Measurements from ENCODE around the gene SLC7A5.

The SLC7A5 gene

DNA sequence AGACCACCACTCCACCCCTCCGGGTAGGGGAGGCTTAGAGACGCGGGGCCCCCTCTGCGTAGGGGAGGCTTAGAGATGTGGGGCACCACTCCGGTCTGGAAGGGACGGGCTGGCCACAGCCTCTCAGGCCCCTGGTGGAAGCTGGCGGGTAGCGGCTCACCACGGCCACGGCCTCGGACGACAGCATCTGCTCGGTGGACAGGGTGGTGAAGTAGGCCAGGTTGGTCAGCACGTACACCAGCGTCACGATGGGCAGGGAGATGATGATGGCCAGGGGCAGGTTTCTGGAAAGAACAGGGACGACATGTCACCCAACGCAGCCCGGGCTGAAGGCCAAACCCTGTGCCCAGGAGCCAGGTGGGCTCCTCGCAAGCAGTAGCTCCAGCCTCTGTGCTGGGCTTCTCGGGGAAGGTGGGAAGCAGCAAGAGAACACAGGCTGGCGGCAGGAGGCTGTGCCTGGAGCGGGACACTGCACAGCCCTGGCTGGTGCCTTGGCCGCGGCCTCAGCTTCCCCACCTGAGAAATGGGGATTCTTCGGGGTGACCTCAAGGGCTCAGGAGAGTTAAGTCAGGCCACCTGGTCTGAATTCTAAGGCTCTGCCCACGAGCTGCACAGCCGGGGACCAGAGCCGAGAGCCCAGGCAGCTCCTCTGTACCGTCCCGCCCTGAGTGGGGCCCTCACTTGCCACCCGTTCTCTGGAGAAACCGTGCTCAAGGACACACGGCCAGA lies 29.6 kb downstream of the SLC7A5 start:
- Histone ChIP-seq H3K79me2 (ENCODE audit: insufficient read depth, low read length) (no peaks in the 10 kb centered on the region), H3F3A (ENCODE audit: insufficient read depth, low read length) (no peaks in the 10 kb centered on the region), H3K4me2 (ENCODE audit: low read length) (no peak overlapping the region), H3K4me1 (ENCODE audit: insufficient read depth, low read length, severe bottlenecking) (peaks cover 22% of the 10 kb centered on the region), H3K27ac (ENCODE audit: low read depth, low read length, poor library complexity, severe bottlenecking) (no peak overlapping the region), H2AFZ (ENCODE audit: low read length) (no peak overlapping the region), H3K36me3 (ENCODE audit: insufficient read depth, low read length) (peaks cover 95% of the 10 kb centered on the region), H4K20me1 (ENCODE audit: insufficient read depth, low read length) (no peaks in the 10 kb centered on the region), H3K9ac (ENCODE audit: low read length) (no peak overlapping the region), H3K4me3 (ENCODE audit: low read depth, low read length, poor library complexity, severe bottlenecking) (no peak overlapping the region), H3K27me3 (ENCODE audit: insufficient read depth, low read length) (no peaks in the 10 kb centered on the region), H3K9me3 (ENCODE audit: low read length) (no peaks in the 10 kb centered on the region), H3K9me2 (ENCODE audit: low read depth, low read length) (no peaks in the 10 kb centered on the region)
- TF ChIP-seq, protein P1, sequence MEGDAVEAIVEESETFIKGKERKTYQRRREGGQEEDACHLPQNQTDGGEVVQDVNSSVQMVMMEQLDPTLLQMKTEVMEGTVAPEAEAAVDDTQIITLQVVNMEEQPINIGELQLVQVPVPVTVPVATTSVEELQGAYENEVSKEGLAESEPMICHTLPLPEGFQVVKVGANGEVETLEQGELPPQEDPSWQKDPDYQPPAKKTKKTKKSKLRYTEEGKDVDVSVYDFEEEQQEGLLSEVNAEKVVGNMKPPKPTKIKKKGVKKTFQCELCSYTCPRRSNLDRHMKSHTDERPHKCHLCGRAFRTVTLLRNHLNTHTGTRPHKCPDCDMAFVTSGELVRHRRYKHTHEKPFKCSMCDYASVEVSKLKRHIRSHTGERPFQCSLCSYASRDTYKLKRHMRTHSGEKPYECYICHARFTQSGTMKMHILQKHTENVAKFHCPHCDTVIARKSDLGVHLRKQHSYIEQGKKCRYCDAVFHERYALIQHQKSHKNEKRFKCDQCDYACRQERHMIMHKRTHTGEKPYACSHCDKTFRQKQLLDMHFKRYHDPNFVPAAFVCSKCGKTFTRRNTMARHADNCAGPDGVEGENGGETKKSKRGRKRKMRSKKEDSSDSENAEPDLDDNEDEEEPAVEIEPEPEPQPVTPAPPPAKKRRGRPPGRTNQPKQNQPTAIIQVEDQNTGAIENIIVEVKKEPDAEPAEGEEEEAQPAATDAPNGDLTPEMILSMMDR (IDR thresholded peaks at IDR 0.05; ENCODE audit: low read length): no peak
- no peak for TF ChIP-seq EZH2 (IDR thresholded peaks at IDR 0.05; ENCODE audit: borderline replicate concordance, low read length)

- Histone ChIP-seq H3K4me1 (ENCODE audit: insufficient read depth, low read length, severe bottlenecking) (peaks cover 26% of the 10 kb centered on the region), H4K20me1 (ENCODE audit: insufficient read depth, low read length) (no peaks in the 10 kb centered on the region), H3K36me3 (ENCODE audit: insufficient read depth, low read length) (peaks cover 95% of the 10 kb centered on the region)
Observed at GRCh38 chr16:87838643-87839541, 30.4 kb downstream of the SLC7A5 start.

DNA sequence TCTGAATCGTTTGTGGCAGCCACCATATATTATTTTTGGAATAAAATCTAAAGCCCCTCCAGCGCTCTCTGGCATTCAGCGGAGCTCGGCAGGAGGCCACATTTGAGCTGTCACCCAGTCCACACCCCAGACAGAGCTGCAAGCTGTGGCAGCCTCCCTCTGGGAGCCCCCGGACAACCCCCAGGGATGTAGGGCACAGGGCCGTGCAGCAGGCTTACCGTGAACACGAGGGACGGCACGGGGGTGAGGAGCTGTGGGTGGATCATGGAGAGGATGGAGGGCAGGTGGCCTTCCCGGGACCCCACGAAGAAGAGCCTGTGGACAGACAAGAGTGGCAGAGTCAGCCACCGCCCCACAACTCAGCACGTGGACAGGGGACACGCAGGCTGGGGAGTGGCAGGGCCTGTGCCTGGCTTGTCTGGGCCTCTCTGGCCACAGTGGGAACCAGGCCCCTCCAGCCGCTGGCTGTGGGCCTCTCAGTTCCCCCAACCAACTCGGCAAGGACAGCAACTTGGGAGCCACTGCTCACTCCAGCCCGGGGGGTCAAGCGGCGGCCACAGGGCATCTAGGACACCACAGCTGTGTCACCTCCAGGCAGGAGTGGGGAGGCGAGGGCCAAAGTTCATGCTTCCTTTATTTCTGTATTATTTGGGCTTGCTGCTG lies 31.5 kb downstream of the SLC7A5 start:
- Histone ChIP-seq H3K27ac (ENCODE audit: low read depth, low read length, poor library complexity, severe bottlenecking) (no peak overlapping the region), H3K4me1 (ENCODE audit: insufficient read depth, low read length, severe bottlenecking) (peaks cover 28% of the 10 kb centered on the region)
- TF ChIP-seq, protein P1 (IDR thresholded peaks at IDR 0.05; ENCODE audit: low read length): no peak
- no peak for TF ChIP-seq EZH2 (IDR thresholded peaks at IDR 0.05; ENCODE audit: borderline replicate concordance, low read length)

More at GRCh38 chr16:87838643-87839541, 30.4 kb downstream of the SLC7A5 start:
- no peak overlapping the region for H3K4me3 ChIP-seq (ENCODE audit: low read depth, low read length, poor library complexity, severe bottlenecking)
- no peaks in the 10 kb centered on the region for H3F3A ChIP-seq (ENCODE audit: insufficient read depth, low read length)
- no peak overlapping the region for H3K9ac ChIP-seq (ENCODE audit: low read length)
- H3K9me3 ChIP-seq (ENCODE audit: low read length): no peaks in the 10 kb centered on the region
- no peaks in the 10 kb centered on the region for H3K9me2 ChIP-seq (ENCODE audit: low read depth, low read length)
- no peak overlapping the region for H3K4me2 ChIP-seq (ENCODE audit: low read length)
- no peaks in the 10 kb centered on the region for H3K27me3 ChIP-seq (ENCODE audit: insufficient read depth, low read length)
- H3K79me2 ChIP-seq (ENCODE audit: insufficient read depth, low read length): no peaks in the 10 kb centered on the region
- TF ChIP-seq, protein P1 (IDR thresholded peaks at IDR 0.05; ENCODE audit: low read length): no peak
- TF ChIP-seq EZH2 (IDR thresholded peaks at IDR 0.05; ENCODE audit: borderline replicate concordance, low read length): no peak
- no peak overlapping the region for H2AFZ ChIP-seq (ENCODE audit: low read length)
- H3K27ac ChIP-seq (ENCODE audit: low read depth, low read length, poor library complexity, severe bottlenecking): no peak overlapping the region

More for the DNA sequence above, 31.5 kb downstream of the SLC7A5 start:
- Histone ChIP-seq H3K36me3 (ENCODE audit: insufficient read depth, low read length) (peaks cover 97% of the 10 kb centered on the region), H3K4me3 (ENCODE audit: low read depth, low read length, poor library complexity, severe bottlenecking) (no peak overlapping the region), H3K79me2 (ENCODE audit: insufficient read depth, low read length) (no peaks in the 10 kb centered on the region), H3K9me2 (ENCODE audit: low read depth, low read length) (no peaks in the 10 kb centered on the region), H3K9me3 (ENCODE audit: low read length) (no peaks in the 10 kb centered on the region), H3F3A (ENCODE audit: insufficient read depth, low read length) (no peaks in the 10 kb centered on the region), H3K27me3 (ENCODE audit: insufficient read depth, low read length) (no peaks in the 10 kb centered on the region), H4K20me1 (ENCODE audit: insufficient read depth, low read length) (no peaks in the 10 kb centered on the region), H3K4me2 (ENCODE audit: low read length) (no peak overlapping the region), H3K9ac (ENCODE audit: low read length) (no peak overlapping the region), H2AFZ (ENCODE audit: low read length) (no peak overlapping the region)
